RPMI8226 (cell line): ENCODE measurements around the gene TMEM258.

Experiments
- DNase-seq: peaks from one replicate; pipeline ENCODE4 v3.0.0-alpha.2; 2015

The TMEM258 gene

GRCh38 chr11:61817471-61818202 lies 25.2 kb upstream of the TMEM258 start:
- peak; percentile 34 for DNase-seq

- DNase-seq: peak; percentile 99
Observed at GRCh38 chr11:61816736-61817455, 24.5 kb upstream of the TMEM258 start, which contains the start of gene FADS1. FADS1 (minus strand) TSS chr11:61817003; CDS start chr11:61816929, 74 bp downstream.

GRCh38 chr11:61815790-61816735 lies 23.7 kb upstream of the TMEM258 start:
- peak; percentile 92 for DNase-seq

- peak; percentile 91 for DNase-seq
Observed at GRCh38 chr11:61814958-61815789, 22.8 kb upstream of the TMEM258 start.

GRCh38 chr11:61814247-61814957 lies 22.0 kb upstream of the TMEM258 start:
- peak; percentile 42 for DNase-seq

- DNase-seq: no peak
Observed at GRCh38 chr11:61812736-61813411, 20.5 kb upstream of the TMEM258 start.

GRCh38 chr11:61811831-61812230 lies 19.4 kb upstream of the TMEM258 start:
- DNase-seq: no peak

GRCh38 chr11:61810671-61811175 lies 18.3 kb upstream of the TMEM258 start:
- no peak for DNase-seq

GRCh38 chr11:61806785-61807184 lies 14.4 kb upstream of the TMEM258 start:
- no peak for DNase-seq

GRCh38 chr11:61805146-61805545 lies 12.7 kb upstream of the TMEM258 start:
- no peak for DNase-seq

GRCh38 chr11:61803889-61804647 lies 11.7 kb upstream of the TMEM258 start:
- no peak for DNase-seq

GRCh38 chr11:61802605-61803004 lies 10.2 kb upstream of the TMEM258 start:
- no peak for DNase-seq

- no peak for DNase-seq
Observed at GRCh38 chr11:61800331-61801281, 8.2 kb upstream of the TMEM258 start.

- DNase-seq: no peak
Observed at GRCh38 chr11:61799665-61800284, 7.4 kb upstream of the TMEM258 start.

GRCh38 chr11:61797263-61797944 lies 5.0 kb upstream of the TMEM258 start:
- DNase-seq: peak; percentile 80

GRCh38 chr11:61795876-61796526 lies 3.6 kb upstream of the TMEM258 start:
- no peak for DNase-seq

- no peak for DNase-seq
Observed at GRCh38 chr11:61795459-61795858, 3.1 kb upstream of the TMEM258 start.
